Stimulated activated CD4-positive, alpha-beta T cell treated with anti-CD3 and anti-CD28 coated beads, Interleukin-1b, Interleukin-23, amount 100 ng/mL, for 48 hours (primary cell): ENCODE measurements around the gene TGIF1.

Experiments used
- DNase-seq: peaks from one replicate; pipeline ENCODE4 v3.0.0-alpha.2; 2020

TGIF1 gene

DNA sequence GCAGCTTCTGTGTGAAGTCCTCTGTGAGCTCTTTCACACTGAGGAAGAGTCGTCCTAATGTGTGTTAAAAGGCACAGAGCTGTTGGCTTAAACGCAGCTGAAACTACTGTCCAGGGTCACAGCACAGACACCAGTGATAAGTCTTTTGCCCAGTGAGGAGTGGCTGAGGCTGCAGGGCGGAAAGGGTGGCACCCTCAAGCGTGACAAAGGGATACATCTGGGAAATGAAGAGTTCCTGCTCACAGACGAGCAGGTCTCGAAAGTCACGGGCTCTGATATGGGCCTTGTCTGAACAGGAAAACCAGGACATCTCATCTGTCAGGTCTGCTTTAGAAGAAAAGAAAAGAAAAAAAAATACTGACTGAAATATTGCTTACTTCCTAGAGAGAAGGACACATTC lies 36.5 kb downstream of the TGIF1 start:
- DNase-seq: no peak

DNA sequence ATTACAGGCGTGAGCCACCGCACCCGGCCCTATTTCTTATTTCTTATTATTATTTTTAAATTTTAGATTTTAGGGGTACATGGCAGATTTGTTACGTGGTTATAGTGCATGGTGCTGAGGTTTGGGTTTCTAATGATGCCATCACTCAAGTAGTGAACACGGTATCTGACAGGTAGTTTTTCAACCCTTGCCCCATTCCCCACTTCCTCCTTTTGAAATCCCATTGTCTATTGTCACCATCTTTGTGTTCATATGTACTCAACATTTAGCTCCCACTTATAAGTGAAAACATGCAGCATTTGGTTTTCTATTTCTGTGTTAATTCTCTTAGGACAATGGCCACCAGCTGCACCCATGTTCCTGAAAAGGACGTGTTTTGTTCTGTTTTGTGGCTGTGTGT lies 39.5 kb downstream of the TGIF1 start:
- DNase-seq: no peak

- no peak for DNase-seq
Observed at GRCh38 chr18:3491981-3492555, 42.1 kb downstream of the TGIF1 start.

DNA sequence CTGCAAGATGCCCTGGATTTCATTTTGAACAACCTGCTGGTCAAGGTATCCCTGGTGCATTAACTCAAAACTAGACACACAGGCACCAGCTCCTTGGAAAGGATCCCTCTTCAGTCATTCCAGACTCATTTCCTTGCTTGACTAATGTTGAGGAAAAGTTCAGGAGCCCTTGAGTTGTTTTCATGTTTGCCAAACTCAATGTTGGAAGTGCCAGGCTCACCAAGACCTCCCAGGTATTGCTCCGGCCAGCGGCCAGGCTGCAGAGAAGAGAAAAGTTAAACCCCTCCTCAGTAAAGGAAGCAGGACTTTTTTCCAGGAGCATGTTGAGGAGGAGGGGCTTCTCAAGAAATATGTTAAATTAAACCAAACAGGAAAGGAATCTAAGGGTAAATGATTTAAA lies 42.7 kb downstream of the TGIF1 start:
- no peak for DNase-seq

DNA sequence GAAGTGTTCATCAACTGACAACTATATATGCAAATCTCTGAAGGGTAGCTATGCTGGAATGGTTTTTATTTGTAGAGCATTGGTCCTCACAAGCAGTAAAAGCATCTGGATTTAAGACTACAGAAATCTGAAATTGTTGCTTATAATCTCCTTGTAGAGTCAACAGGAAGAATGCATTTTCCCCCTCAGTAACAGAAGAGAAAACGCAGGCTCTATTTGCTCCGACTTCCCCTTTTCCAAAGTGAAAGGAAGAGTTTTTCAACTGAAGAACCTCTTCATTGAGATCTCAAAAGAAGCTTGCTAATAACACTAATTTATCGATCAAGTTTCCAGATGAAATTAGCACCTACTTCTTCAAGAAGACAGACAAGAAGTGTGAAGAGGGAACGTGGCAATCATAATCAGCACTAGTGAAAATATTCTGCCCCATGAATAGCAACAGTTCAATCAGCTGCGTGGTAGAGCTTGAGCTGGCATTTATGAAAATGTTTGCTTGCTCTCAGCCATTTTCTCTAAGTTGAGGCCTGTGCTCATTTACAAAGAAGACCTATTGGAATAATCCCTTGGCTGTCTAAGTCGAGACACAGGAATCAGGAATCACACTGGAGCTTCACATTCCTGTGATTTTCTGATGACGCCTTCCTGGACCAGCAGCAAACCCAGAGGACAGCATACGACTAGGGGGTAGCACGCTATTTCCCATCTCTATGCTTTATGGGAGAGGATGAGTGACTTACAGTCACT lies 43.7 kb downstream of the TGIF1 start:
- no peak for DNase-seq

DNA sequence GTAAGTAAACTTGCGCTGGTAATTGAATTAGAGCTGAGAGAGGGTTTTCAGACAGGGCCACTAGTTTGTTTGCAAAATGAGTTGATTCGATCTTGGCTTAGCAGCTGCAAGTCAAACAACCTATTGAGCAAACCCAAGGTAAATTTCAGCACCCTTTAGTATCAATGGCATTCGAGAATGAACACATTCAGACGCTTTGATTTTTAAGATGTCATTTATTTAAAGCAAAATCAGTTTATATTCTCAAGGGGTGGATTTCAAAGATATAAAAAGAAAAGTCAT lies 44.2 kb downstream of the TGIF1 start:
- no peak for DNase-seq

GRCh38 chr18:3494569-3494968 lies 44.6 kb downstream of the TGIF1 start:
- DNase-seq: no peak

DNA sequence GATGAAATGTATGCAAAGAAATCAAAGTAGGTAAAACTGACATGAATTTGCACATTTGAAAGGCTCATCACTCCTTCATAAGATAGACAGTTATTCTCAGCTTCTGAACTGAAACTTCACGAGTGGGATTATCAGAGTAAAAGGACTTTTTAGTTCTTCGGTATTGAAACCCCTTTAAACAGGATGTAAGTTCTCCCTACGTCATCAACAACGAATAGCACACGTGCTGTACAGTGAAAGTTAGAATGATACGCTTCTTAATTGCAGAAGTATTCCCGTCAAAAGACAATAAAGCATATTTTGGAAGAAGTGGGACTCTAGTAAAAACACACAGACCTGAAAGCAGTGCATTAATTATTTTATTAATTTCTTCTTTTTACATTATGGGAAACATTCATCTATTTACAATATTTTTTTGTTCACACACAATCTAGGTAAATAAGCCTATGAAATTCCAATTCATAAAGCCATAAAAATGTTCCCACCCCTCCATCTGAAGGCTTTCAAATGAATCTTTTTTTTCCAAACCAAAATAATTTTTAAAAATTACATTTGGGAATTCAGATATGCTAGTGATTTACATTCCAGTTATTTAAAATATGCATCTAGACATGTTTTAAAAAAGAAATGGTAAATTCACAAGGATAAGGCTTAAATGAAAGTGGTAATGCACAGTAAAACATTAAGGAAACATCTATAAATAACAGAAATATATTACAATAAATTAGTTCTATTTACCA lies 45.9 kb downstream of the TGIF1 start:
- no peak for DNase-seq

DNA sequence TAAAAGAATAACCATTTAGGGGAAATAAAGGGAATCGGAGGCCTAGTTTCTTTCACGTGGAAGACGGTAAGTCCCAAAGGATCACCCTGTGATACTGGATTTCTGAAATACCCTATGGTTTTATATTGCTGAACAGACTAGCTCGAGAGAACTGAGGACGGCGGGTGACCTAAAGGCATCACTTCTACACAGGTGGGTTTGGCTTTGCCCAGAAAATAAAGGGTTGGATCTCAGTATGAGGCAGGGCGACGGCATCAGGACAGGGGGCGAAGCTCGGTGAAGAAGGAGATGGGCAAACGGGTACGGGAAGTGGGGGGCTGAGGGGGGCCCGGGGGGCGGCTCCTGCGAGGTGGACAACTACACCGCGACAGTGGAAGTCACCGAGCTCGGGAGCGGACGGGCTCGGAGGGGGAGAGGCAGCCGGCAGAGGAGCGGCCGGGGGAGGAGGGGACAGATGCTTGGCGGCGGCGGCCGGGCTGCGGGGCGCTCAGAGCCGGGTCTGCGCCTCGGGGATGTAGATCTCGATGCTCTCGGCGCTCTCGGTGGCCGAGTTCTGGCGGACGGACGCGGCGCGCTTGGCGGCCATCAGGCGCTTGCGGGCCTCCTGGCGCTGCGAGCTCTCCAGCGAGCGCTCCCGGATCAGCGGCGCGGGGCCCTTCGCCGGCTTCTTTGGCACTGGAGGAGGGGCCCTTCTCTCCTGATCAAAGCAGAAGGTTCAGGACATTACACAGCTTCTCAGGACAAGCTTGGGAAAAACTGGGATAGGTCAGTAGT lies 48.9 kb downstream of the TGIF1 start:
- no peak for DNase-seq

- DNase-seq: no peak
Observed at GRCh38 chr18:3499501-3499900, 49.5 kb downstream of the TGIF1 start.

GRCh38 chr18:3500016-3500415 lies 50.0 kb downstream of the TGIF1 start:
- no peak for DNase-seq

DNA sequence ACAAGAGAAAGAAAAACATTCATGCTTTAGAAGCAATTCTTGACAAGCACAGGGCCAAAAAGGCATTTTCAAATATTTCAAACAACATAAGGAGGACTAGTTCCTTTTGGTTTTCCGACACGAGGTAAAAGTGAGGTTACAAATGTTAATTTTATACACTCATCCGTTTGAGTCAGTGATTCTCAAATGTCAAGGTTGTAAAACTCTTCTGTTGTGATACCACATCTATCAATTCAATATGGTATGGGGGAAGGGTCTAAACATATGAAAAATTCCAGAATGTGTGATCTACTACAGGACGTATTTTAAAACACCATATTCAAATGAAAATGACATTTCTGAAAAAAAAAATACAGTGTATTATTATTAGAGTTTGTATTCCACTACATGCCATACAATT lies 52.7 kb downstream of the TGIF1 start:
- DNase-seq: no peak

- no peak for DNase-seq
Observed at GRCh38 chr18:3504637-3505036, 54.7 kb downstream of the TGIF1 start.

DNA sequence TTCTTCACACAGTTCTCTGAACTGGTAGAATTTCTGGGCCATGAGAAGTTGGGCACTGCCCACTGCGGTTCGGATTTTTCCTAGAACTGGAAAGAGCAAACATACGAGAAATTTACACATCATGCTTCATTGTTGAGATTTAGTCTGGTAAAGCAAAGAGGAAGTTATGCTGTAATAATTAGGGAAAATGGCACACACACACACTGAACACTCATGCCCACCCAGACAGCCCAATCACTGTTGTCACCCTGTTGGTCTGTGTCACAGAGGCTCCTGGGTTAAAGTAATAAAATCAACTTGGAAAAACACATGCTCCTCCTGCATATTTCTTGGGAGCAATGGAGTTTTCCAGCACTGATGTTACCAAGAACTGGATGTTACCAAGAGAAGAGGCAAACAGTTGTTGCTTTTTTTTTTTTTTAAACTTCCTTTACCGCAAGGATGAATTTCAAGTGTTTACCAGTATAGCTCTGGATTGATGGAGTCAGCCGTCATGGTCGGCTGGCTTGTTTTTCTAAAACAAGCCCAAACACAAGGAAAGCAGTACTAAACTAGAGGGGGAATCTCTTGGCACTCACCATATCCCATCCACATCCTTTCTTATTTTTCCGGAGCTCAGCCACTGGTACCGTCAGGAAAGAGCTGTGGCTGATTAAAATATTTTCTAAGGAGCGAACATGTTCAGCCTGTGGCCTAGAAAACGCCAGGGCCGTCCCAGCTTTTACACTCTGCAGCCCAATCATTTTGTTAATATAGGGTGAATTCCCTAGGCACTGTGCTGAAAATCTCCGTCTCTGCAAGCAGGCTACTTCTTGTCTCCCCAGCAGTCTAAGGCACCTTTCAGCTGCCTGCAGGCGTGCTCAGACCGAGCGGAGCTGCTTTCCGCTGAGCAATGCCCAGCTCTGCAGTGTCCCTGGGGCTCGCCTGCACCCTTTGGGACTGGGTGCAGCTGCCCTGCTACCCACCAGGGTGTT lies 58.9 kb downstream of the TGIF1 start:
- DNase-seq: no peak
